Psoas muscle (tissue), 8 donors: Measurements from ENCODE around the gene ASIC3. TPM values are rescaled to one million over a fixed set of nuclear protein-coding genes. Genes with fewer than 3 reads are reported as not detected.

Experiments used
- ATAC-seq, 4 donors: fragments of 200-7000 bp; cut with Tn5 transposase; one replicate each; pipeline ENCODE4 v1.9.1; 2020; ENCODE audit warnings: moderate library complexity in 3 of 4, mild to moderate bottlenecking in 2 of 4
- DNase-seq, 2 donors: peaks; one replicate each; pipeline ENCODE4 v3.0.0-alpha.2; 2020
- H3K27ac ChIP-seq: fragments of 200-600 bp; one replicate; pipeline ENCODE4 v1.8.0; 2022
- H3K27me3 ChIP-seq, 3 donors: fragments of 200-600 bp in 1 of 3; one replicate each; pipeline versions ENCODE4 v1.6.1 to v1.8.0; 2013 to 2022; ENCODE audit warnings: low read length in 2 of 3, mild to moderate bottlenecking in 2 of 3, moderate library complexity in 1 of 3; ENCODE audit not compliant: insufficient read depth in 3 of 3
- H3K36me3 ChIP-seq, 2 donors: fragments of 200-600 bp in 1 of 2; one replicate each; pipeline versions ENCODE4 v1.6.1 to v1.8.0; 2013 to 2022; ENCODE audit warnings: low read depth in 1 of 2, mild to moderate bottlenecking in 1 of 2, moderate library complexity in 1 of 2; ENCODE audit not compliant: insufficient read depth in 1 of 2
- H3K4me1 ChIP-seq: fragments of 200-600 bp; one replicate; pipeline ENCODE4 v1.8.0; 2022
- H3K4me3 ChIP-seq: fragments of 200-600 bp; one replicate; pipeline ENCODE4 v1.8.0; 2022; ENCODE audit warnings: mild to moderate bottlenecking
- H3K9me3 ChIP-seq: fragments of 200-600 bp; one replicate; pipeline ENCODE4 v1.8.0; 2022
- CTCF ChIP-seq: fragments of 200-600 bp; IDR thresholded peaks from one replicate; pipeline ENCODE4 v1.8.0; 2022; ENCODE audit warnings: antibody characterized with exemption
- WGBS, 3 donors: extraction: QIAGEN DNeasy Blood & Tissue Kit; methylation state at CpG; one replicate each; pipeline versions ENCODE4 v1.1.6 to v1.1.7; 2013; 5-methylcytosine and 5-hydroxymethylcytosine counted together
- intact Hi-C, 2 donors: fragments of 100-400 bp; cut with DNase I; formaldehyde crosslinking; loops; one replicate each; pipeline versions ENCODE4 v1.11.0 to v1.14.2; 2022
- polyA plus RNA-seq, 3 donors: library from polyadenylated mRNA; stranded (reverse); fragments of 200-250 nt; gene quantifications; one replicate each; pipeline ENCODE4 v1.2.3, GENCODE V29; 2013
- total RNA-seq, 4 donors: library from RNA; stranded (reverse); fragmentation: NEBNext Ultra II Directional in 2 of 4; extraction: Animal tissue kit (Norgen Biotek cat#: 25700) in 2 of 4; gene quantifications; one replicate each; pipeline versions ENCODE4 v1.2.1 to v1.2.4, GENCODE V29; 2021 to 2023
- donor health status: healthy with polysubstance abuse.
- donor health status: DM: no; HTN: no; CAD: no; lungs with moderate emphysema.
- donor health status: Bipolar disorder and iron deficiency.
- donor health status: healthy.
- donor health status: DM: yes; HTN: yes; CAD: no.
- donor health status: DM: no; HTN: no; CAD: no.
- donor health status: DM: no; HTN: no; CAD: no.
- donor health status: DM: yes; HTN: yes; CAD: no.

ASIC3 gene
- total and polyA plus RNA-seq, 7 donors = 1.8 to 6.2 (median 3.0) TPM

DNA sequence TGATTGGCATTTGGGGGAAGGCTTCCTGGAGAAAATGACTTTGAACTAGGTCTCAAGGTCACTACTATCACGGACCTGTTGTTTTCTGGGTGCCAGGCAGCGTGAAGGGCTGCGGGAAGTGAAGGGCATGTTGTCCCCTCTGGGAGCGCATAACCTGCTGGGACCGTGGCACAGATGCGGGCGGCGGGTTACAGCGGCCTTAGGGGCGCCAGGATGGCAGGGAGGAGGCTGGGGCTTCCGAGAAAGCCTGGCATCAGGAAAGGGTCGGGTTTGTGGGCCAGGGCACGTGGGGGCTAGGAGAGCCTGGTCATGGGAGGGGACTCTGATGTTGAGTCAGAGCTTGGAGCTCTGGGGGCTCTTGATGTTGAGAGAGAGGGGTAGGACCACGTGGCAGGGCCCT, 17.2 kb downstream of the ASIC3 start:
- 84 to 88% (median 86%) methylated on average over 14 of the region's 14 CpGs for WGBS, 3 donors
- no peaks in the 10 kb centered on the region for H3K9me3 ChIP-seq
- ATAC-seq (no peak), DNase-seq (no peak)
- TF ChIP-seq CTCF = no peak
- no peaks in the 10 kb centered on the region for H3K27me3 ChIP-seq
- no peak overlapping the region for H3K4me3 ChIP-seq
- intact Hi-C loops = no loop called here
- H3K4me1 ChIP-seq = peaks cover 16% of the 10 kb centered on the region
- H3K36me3 ChIP-seq = peaks cover 12 to 64% of the 10 kb centered on the region in 2 donors
- no peak overlapping the region for H3K27ac ChIP-seq

GRCh38 chr7:151066273-151066974, 18.1 kb downstream of the ASIC3 start:
- no peak for TF ChIP-seq CTCF
- peaks cover 12 to 73% of the 10 kb centered on the region in 2 donors for H3K36me3 ChIP-seq
- WGBS, 3 donors = 91 to 92% (median 92%) methylated on average over 37 to 39 of the region's 39 CpGs
- ATAC-seq (no peak), DNase-seq (no peak)
- H3K9me3 ChIP-seq = no peaks in the 10 kb centered on the region
- H3K4me1 ChIP-seq = peaks cover 9% of the 10 kb centered on the region
- H3K27ac ChIP-seq = no peak overlapping the region
- intact Hi-C loops = no loop called here
- no peak overlapping the region for H3K4me3 ChIP-seq
- no peaks in the 10 kb centered on the region for H3K27me3 ChIP-seq

GRCh38 chr7:151068069-151068773, 19.9 kb downstream of the ASIC3 start:
- no peak for ATAC-seq
- H3K9me3 ChIP-seq = no peaks in the 10 kb centered on the region
- no peaks in the 10 kb centered on the region for H3K4me1 ChIP-seq
- intact Hi-C loops = no loop called here
- H3K36me3 ChIP-seq = peaks cover 12 to 88% of the 10 kb centered on the region in 2 donors
- no peaks in the 10 kb centered on the region for H3K27me3 ChIP-seq
- TF ChIP-seq CTCF = no peak
- DNase-seq = no peak
- 74 to 84% (median 79%) methylated on average over 12 of the region's 12 CpGs for WGBS, 3 donors
- no peak overlapping the region for H3K4me3 ChIP-seq
- no peak overlapping the region for H3K27ac ChIP-seq

GRCh38 chr7:151069841-151070573, 21.7 kb downstream of the ASIC3 start:
- Histone ChIP-seq H3K4me3 (no peak overlapping the region), H3K4me1 (no peaks in the 10 kb centered on the region), H3K27me3 (no peaks in the 10 kb centered on the region), H3K36me3 (peaks cover 7 to 98% of the 10 kb centered on the region in 2 donors), H3K9me3 (no peaks in the 10 kb centered on the region), H3K27ac (no peak overlapping the region)
- ATAC-seq (no peak), DNase-seq (no peak)
- intact Hi-C loops = no loop called here
- WGBS, 3 donors = 80 to 83% (median 82%) methylated on average over 15 to 17 of the region's 17 CpGs
- TF ChIP-seq CTCF = no peak
